OCI-LY1 (cell line): ENCODE results near the gene CDADC1.

ENCODE experiments used
- CTCF ChIP-seq: fragments of 200-600 bp; sonication (generic), shearing (Covaris generic); IDR thresholded peaks from 2 replicates; pipeline ENCODE4 v1.5.1; 2017; ENCODE audit warnings: mild to moderate bottlenecking, antibody characterized with exemption, low read length, moderate library complexity, mixed read lengths
- EZH2 ChIP-seq: fragments of 200-600 bp; sonication (generic), shearing (Covaris generic); IDR thresholded peaks from 2 replicates; pipeline ENCODE4 v1.8.0; 2017; ENCODE audit warnings: borderline replicate concordance, mixed run types, mild to moderate bottlenecking, antibody characterized with exemption, low read length, moderate library complexity, mixed read lengths

GRCh38 chr13:49217962-49218492 is 29.7 kb upstream of the CDADC1 start:
- TF ChIP-seq CTCF (no peak), EZH2 (no peak)
